ENCODE data around the gene NRG2.

DNA sequence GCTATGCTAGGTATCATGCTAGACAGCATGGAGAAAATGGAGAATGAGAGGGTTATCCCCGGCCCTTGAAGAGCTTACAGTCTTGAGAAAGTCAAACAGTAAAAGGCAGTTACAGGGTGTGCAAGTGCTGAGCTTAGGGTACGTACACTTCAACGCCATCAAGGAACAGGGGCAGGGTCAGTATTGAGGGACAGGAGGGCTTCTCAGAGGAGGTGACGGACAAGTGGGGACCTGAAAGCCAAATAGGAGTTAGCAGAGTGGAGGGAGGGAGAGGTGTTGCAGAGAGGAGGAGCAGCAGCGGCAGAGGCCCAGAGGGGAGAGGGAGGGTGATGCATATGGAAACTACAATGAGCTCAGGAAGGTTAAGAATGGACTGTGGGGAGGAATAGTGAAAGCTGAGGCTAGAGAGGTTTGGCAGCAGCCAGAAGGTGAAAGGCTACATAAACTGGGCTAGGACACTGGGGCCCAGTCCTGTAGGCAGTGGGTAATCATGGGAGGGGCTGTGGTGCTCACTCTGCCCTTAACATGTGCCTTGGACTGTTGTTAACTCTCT lies 88.0 kb downstream of the NRG2 start:
- no peak for TF ChIP-seq CTCF (IDR thresholded peaks at IDR 0.05)
- no peak for TF ChIP-seq POLR2A (IDR thresholded peaks at IDR 0.05)
